OCI-LY1 (cell line): ENCODE measurements around the gene RHBDD3.

ENCODE experiments used
- H2AFZ ChIP-seq: fragments of 200-600 bp; sonication (generic), shearing (Covaris generic); 2 replicates; pipeline ENCODE4 v1.6.0; 2014; ENCODE audit warnings: antibody characterized with exemption, mild to moderate bottlenecking, low read length
- H3F3A ChIP-seq: fragments of 200-600 bp; sonication (generic), shearing (Covaris generic); 2 replicates; pipeline ENCODE4 v1.6.0; 2014; ENCODE audit warnings: mild to moderate bottlenecking, antibody characterized with exemption, low read length, moderate library complexity; ENCODE audit not compliant: insufficient read depth
- H3K27ac ChIP-seq: fragments of 200-600 bp; sonication (generic); 2 replicates; pipeline ENCODE4 v1.5.1; 2014; ENCODE audit warnings: low read length, mixed run types, mild to moderate bottlenecking, low read depth; ENCODE audit not compliant: poor library complexity, severe bottlenecking
- H3K27me3 ChIP-seq: fragments of 200-600 bp; sonication (generic); 2 replicates; pipeline ENCODE4 v1.6.0; 2014; ENCODE audit warnings: antibody characterized with exemption, mild to moderate bottlenecking, low read length, moderate library complexity; ENCODE audit not compliant: insufficient read depth
- H3K36me3 ChIP-seq: fragments of 200-600 bp; sonication (generic); 2 replicates; pipeline ENCODE4 v1.6.1; 2014; ENCODE audit warnings: mild to moderate bottlenecking, antibody characterized with exemption, low read length, moderate library complexity, mixed read lengths; ENCODE audit not compliant: insufficient read depth
- H3K4me1 ChIP-seq: fragments of 200-600 bp; sonication (generic); 2 replicates; pipeline ENCODE4 v1.5.1; 2014; ENCODE audit warnings: mild to moderate bottlenecking, low read length, moderate library complexity; ENCODE audit not compliant: insufficient read depth, severe bottlenecking
- H3K4me2 ChIP-seq: fragments of 200-600 bp; sonication (generic), shearing (Covaris generic); 2 replicates; pipeline ENCODE4 v1.6.1; 2014; ENCODE audit warnings: low read length
- H3K4me3 ChIP-seq: fragments of 200-600 bp; sonication (generic); 2 replicates; pipeline ENCODE4 v1.5.1; 2014; ENCODE audit warnings: low read length, low read depth, mild to moderate bottlenecking, mixed read lengths; ENCODE audit not compliant: poor library complexity, severe bottlenecking
- H3K79me2 ChIP-seq: fragments of 200-600 bp; shearing (Covaris generic); 2 replicates; pipeline ENCODE4 v1.6.1; 2016; ENCODE audit warnings: mixed run types, low read length, mixed read lengths; ENCODE audit not compliant: insufficient read depth
- H3K9ac ChIP-seq: fragments of 200-600 bp; sonication (generic), shearing (Covaris generic); 2 replicates; pipeline ENCODE4 v1.6.1; 2014; ENCODE audit warnings: mild to moderate bottlenecking, low read length, mixed read lengths
- H3K9me2 ChIP-seq: fragments of 200-600 bp; sonication (generic), shearing (Covaris generic); 2 replicates; pipeline ENCODE4 v1.6.1; 2014; ENCODE audit warnings: low read depth, mild to moderate bottlenecking, low read length, mixed read lengths
- H3K9me3 ChIP-seq: fragments of 200-600 bp; shearing (Covaris generic); 2 replicates; pipeline ENCODE4 v1.6.1; 2014; ENCODE audit warnings: low read length, mixed read lengths
- H4K20me1 ChIP-seq: fragments of 200-600 bp; sonication (generic), shearing (Covaris generic); 2 replicates; pipeline ENCODE4 v1.6.0; 2016; ENCODE audit warnings: mild to moderate bottlenecking, low read length; ENCODE audit not compliant: insufficient read depth
- CTCF ChIP-seq: fragments of 200-600 bp; sonication (generic), shearing (Covaris generic); IDR thresholded peaks from 2 replicates; pipeline ENCODE4 v1.5.1; 2017; ENCODE audit warnings: mild to moderate bottlenecking, antibody characterized with exemption, low read length, moderate library complexity, mixed read lengths
- EZH2 ChIP-seq: fragments of 200-600 bp; sonication (generic), shearing (Covaris generic); IDR thresholded peaks from 2 replicates; pipeline ENCODE4 v1.8.0; 2017; ENCODE audit warnings: borderline replicate concordance, mixed run types, mild to moderate bottlenecking, antibody characterized with exemption, low read length, moderate library complexity, mixed read lengths

The RHBDD3 gene

DNA sequence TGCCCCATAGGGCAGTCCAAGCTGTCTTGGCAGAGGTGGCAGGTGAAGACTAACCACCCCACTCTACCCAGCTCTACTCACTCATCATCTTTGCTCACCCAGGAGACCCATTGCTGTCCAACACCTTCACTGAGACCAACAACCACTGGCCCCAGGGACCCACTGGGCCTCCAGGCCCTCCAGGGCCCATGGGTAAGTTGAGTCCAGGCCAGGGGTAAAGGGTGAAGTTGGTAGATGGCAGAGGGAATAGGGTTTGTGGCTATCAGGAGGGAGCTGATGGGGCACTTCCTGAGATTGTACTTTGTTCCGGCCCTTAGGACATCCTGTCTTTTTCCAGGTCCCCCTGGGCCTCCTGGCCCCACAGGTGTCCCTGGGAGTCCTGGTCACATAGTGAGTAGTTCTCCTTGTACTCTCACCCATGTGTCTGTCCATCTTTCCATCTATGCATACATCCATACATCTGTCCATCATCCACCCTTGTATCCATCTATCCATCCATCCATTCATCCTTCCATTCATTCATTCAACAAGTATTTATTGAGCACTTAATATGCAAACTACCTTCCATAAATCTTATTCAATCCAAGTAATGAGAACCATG, 34.4 kb downstream of the RHBDD3 start:
- Histone ChIP-seq H3K27ac (no peak overlapping the region), H3K4me2 (no peak overlapping the region), H3K4me3 (no peak overlapping the region)

GRCh38 chr22:29231971-29232959, 35.5 kb downstream of the RHBDD3 start:
- Histone ChIP-seq H4K20me1 (no peaks in the 10 kb centered on the region), H3K9ac (no peak overlapping the region), H3F3A (no peaks in the 10 kb centered on the region), H3K9me2 (no peaks in the 10 kb centered on the region), H3K27me3 (0 out of 2 replicates have a peak, but pooled peaks cover 4% of the 10 kb centered on the region), H3K79me2 (no peaks in the 10 kb centered on the region), H3K4me2 (no peak overlapping the region), H3K4me3 (no peak overlapping the region), H3K36me3 (no peaks in the 10 kb centered on the region), H3K4me1 (no peaks in the 10 kb centered on the region), H3K27ac (no peak overlapping the region), H2AFZ (no peak overlapping the region), H3K9me3 (no peaks in the 10 kb centered on the region)
- no peak for TF ChIP-seq EZH2
- no peak for TF ChIP-seq CTCF

More for the DNA sequence above, 34.4 kb downstream of the RHBDD3 start:
- TF ChIP-seq EZH2 (no peak), CTCF (no peak)
- no peaks in the 10 kb centered on the region for H3K9me2 ChIP-seq
- 0 out of 2 replicates have a peak, but pooled peaks cover 3% of the 10 kb centered on the region for H3K27me3 ChIP-seq
- no peaks in the 10 kb centered on the region for H3K36me3 ChIP-seq
- no peaks in the 10 kb centered on the region for H3K4me1 ChIP-seq
- no peak overlapping the region for H2AFZ ChIP-seq
- no peaks in the 10 kb centered on the region for H4K20me1 ChIP-seq
- H3F3A ChIP-seq = no peaks in the 10 kb centered on the region
- H3K9ac ChIP-seq = no peak overlapping the region
- no peaks in the 10 kb centered on the region for H3K79me2 ChIP-seq
- H3K9me3 ChIP-seq = no peaks in the 10 kb centered on the region

DNA sequence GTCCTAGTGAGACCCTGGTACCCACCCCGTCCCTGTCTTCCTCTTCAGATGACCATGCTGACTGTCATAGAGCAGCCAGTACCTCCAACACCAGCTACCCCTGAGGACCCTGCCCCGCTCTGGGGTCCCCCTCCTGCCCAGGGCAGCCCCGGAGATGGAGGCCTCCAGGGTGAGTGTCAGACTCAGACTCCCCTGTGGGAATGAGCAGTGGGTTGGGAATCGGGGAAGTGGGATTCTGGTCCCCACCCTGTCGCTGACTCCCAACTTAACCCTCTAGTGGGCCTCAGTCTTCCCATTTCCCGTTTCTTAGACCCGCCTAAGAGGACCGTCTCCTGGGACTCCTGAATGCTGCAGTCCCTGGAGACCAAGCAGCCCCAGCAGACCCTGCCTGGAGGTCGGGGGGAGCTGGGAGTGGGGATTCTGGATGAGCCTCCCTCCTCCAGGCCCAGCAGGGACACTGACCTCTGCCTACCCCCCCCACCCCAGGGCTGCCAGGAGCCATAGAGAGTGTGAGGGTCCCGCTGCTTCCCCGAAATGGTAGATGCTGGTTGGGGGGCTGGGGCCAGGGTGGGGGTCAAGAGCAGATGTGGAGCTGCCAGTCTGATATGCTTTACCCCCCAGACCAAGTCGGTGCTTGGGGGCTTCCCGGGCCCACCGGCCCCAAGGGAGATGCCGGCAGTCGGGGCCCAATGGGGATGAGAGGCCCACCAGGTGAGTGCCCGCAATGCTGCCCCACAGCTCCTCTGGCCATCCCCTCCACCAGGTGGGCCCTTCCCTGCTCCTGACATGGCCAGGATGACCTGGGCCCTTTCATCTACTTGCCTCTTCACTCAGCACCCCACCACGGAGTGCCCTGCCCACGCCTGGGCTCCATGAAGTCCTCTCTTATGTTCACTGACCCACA, 36.6 kb downstream of the RHBDD3 start:
- Histone ChIP-seq H3K4me2 (no peak overlapping the region), H3K27me3 (0 out of 2 replicates have a peak, but pooled peaks cover 4% of the 10 kb centered on the region), H3K9me2 (no peaks in the 10 kb centered on the region), H3K4me1 (no peaks in the 10 kb centered on the region), H3K27ac (no peak overlapping the region), H3F3A (no peaks in the 10 kb centered on the region), H3K9me3 (no peaks in the 10 kb centered on the region), H3K9ac (no peak overlapping the region), H4K20me1 (no peaks in the 10 kb centered on the region), H2AFZ (no peak overlapping the region), H3K36me3 (no peaks in the 10 kb centered on the region), H3K4me3 (no peak overlapping the region), H3K79me2 (no peaks in the 10 kb centered on the region)
- TF ChIP-seq CTCF (no peak), EZH2 (no peak)
